GM12891 (cell line): ENCODE measurements around the gene PPP1R14D.

Experiments used
- POLR2A ChIP-seq: IDR thresholded peaks from 2 replicates; pipeline ENCODE4 v1.6.1; 2011; ENCODE audit warnings: low read depth, low read length, control low read depth
- POLR2AphosphoS5 ChIP-seq: IDR thresholded peaks from 2 replicates; pipeline ENCODE4 v1.6.1; 2011; ENCODE audit warnings: low read depth, low read length, control low read depth

DNA sequence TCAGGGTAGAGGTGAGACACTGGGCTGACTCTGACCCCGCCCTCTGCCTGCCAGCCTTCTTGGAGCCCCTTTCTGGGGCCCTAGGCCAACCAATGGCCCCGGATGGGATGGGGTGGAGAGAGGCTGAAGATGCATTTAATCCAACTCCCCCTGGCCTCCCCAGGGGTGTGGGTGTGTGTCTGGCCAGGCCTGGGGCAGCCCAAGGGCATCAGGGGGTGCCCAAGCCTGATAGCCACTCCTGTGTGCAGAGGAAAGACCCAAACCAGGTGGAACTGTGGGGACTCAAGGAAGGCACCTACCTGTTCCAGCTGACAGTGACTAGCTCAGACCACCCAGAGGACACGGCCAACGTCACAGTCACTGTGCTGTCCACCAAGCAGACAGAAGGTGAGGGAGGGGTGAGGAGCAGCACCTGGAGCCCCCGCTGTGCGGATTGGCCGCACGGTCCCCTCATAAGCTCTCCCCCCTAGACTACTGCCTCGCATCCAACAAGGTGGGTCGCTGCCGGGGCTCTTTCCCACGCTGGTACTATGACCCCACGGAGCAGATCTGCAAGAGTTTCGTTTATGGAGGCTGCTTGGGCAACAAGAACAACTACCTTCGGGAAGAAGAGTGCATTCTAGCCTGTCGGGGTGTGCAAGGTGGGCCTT lies 24.9 kb upstream of the PPP1R14D start:
- TF ChIP-seq POLR2A (no peak), POLR2AphosphoS5 (no peak)
